ENCODE measurements around the gene MED13L. TPM values are rescaled to one million over a fixed set of nuclear protein-coding genes. Genes with fewer than 3 reads are reported as not detected.
A peak's percentile ranks its signal among the peaks of the same experiment; 100 is the strongest.

Gene MED13L
- total RNA-seq, 2 experiments from 2014 or later = 39.5 to 41.8 TPM

DNA sequence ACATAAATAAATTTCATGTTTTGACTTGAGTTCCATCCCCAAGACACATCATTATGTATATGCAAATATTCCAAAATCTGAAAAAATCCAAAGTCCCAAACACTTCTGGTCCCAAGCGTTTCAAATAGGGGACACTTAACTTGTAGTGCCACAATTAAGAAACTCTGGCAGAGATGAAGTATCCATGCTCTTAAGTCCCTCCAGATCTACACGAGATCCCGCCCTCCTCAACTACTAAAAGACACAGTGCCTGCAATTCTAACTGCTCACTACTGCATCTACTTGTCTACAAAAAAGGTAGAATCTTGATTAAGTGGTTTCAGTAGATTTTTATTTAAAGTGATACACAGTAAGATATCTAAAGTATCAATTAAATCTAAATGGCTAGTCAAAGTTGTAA, 97.0 kb downstream of the MED13L start:
- ATAC-seq = no peak
- H3K9me3 Mint-ChIP-seq = no peaks in the 10 kb centered on the region

DNA sequence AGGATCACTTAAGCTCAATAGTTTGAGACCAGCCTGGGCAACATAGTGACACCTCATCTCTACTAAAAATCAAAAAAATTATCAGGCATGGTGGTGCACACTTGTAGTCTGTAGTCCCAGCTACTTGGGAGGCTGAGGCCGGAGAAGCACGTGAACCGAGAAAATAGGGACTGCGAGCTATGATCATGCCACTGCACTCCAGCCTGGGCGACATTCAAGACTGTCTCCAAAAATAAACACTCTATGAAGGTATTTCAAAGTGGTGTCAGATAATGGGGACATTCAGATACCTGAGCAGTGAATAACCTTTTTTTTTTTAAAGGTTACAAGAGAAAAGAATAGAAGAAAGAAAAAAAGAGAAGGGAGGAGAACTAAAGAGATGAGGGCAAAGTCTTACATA, 98.1 kb downstream of the MED13L start:
- Mint-ChIP-seq H3K27ac (no peak overlapping the region), H3K4me1 (ENCODE audit: low read depth) (peaks cover 61% of the 10 kb centered on the region), H3K36me3 (ENCODE audit: low read depth) (no peaks in the 10 kb centered on the region), H3K4me3 (no peak overlapping the region), H3K9me3 (no peaks in the 10 kb centered on the region), H3K27me3 (no peaks in the 10 kb centered on the region)
- POLR2A ChIA-PET = interaction anchor here (0.5 kb wide), 1 partner anchor 39 kb away, joined by 3 read pairs; no protein-coding TSS in a partner anchor
- CTCF ChIA-PET = interaction anchor here (2.0 kb wide), 1 partner anchor 57 kb away, joined by 8 read pairs; no protein-coding TSS in a partner anchor
- no peak for DNase-seq
- intact Hi-C loops (cut with micrococcal nuclease) = no loop called here
- ATAC-seq = no peak
- TF ChIP-seq, protein P1, sequence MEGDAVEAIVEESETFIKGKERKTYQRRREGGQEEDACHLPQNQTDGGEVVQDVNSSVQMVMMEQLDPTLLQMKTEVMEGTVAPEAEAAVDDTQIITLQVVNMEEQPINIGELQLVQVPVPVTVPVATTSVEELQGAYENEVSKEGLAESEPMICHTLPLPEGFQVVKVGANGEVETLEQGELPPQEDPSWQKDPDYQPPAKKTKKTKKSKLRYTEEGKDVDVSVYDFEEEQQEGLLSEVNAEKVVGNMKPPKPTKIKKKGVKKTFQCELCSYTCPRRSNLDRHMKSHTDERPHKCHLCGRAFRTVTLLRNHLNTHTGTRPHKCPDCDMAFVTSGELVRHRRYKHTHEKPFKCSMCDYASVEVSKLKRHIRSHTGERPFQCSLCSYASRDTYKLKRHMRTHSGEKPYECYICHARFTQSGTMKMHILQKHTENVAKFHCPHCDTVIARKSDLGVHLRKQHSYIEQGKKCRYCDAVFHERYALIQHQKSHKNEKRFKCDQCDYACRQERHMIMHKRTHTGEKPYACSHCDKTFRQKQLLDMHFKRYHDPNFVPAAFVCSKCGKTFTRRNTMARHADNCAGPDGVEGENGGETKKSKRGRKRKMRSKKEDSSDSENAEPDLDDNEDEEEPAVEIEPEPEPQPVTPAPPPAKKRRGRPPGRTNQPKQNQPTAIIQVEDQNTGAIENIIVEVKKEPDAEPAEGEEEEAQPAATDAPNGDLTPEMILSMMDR (IDR thresholded peaks at IDR 0.05) = no peak

More for the DNA sequence above, 97.0 kb downstream of the MED13L start:
- ChIA-PET CTCF (no interaction called here), POLR2A (no interaction called here)
- no peaks in the 10 kb centered on the region for H3K36me3 Mint-ChIP-seq (ENCODE audit: low read depth)
- no peak for DNase-seq
- H3K27ac Mint-ChIP-seq = no peak overlapping the region
- TF ChIP-seq, protein P1 (IDR thresholded peaks at IDR 0.05) = no peak
- peaks cover 62% of the 10 kb centered on the region for H3K4me1 Mint-ChIP-seq (ENCODE audit: low read depth)
- intact Hi-C loops (cut with micrococcal nuclease) = no loop called here
- no peak overlapping the region for H3K4me3 Mint-ChIP-seq
- H3K27me3 Mint-ChIP-seq = no peaks in the 10 kb centered on the region

DNA sequence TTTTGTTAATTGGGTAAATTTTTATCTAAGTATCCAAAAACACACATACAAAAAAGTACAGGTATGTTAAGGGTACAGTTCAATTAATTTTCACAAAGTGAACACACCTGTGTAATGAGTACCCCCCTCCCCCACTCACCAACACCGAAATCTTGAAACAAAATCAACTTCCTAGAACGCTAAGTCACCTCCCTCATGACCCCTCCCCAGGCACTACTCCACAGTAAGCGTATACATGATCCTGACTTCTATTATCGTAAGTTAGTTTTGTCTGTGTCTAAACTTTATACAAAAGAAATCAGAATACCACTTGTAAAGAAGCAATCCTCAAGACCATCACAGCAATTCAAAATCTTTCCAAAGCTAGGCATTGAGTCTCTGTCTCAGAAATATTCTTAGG, 100.5 kb downstream of the MED13L start:
- no peaks in the 10 kb centered on the region for H3K9me3 Mint-ChIP-seq
- ChIA-PET POLR2A (no interaction called here), CTCF (interaction anchor here (0.8 to 1.4 kb wide), 3 partner anchors 18 to 179 kb away, joined by 3 to 8 read pairs (median 4); no protein-coding TSS in a partner anchor)
- ATAC-seq (no peak), DNase-seq (no peak)
- TF ChIP-seq, protein P1 (IDR thresholded peaks at IDR 0.05) = no peak
- no peak overlapping the region for H3K4me3 Mint-ChIP-seq
- peaks cover 62% of the 10 kb centered on the region for H3K4me1 Mint-ChIP-seq (ENCODE audit: low read depth)
- no peaks in the 10 kb centered on the region for H3K36me3 Mint-ChIP-seq (ENCODE audit: low read depth)
- intact Hi-C loops (cut with micrococcal nuclease) = no loop called here
- H3K27ac Mint-ChIP-seq = peak overlapping the region; percentile 7
- H3K27me3 Mint-ChIP-seq = no peaks in the 10 kb centered on the region

DNA sequence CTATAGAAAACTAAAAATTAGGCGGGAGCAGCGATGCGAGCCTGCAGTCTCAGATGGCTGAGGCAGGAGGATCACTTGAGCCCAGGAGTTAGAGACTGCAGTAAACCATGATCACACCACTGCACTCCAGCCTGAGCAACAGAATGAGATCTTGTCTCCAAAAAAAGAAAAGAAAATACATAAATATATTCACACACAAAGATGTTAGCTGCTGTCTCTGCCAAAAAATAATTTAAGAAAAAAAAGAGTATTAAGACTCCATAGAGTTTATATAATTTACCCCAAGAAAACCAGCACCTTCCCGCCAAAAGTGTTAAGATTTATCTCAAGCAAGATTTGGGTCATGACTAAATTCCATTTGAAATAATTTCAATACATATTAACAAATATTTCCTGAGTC, 102.6 kb downstream of the MED13L start:
- H3K4me1 Mint-ChIP-seq (ENCODE audit: low read depth) = peaks cover 62% of the 10 kb centered on the region
- DNase-seq (no peak), ATAC-seq (no peak)
- H3K27me3 Mint-ChIP-seq = no peaks in the 10 kb centered on the region
- ChIA-PET POLR2A (no interaction called here), CTCF (no interaction called here)
- H3K9me3 Mint-ChIP-seq = no peaks in the 10 kb centered on the region
- no peaks in the 10 kb centered on the region for H3K36me3 Mint-ChIP-seq (ENCODE audit: low read depth)
- H3K4me3 Mint-ChIP-seq = no peak overlapping the region
- TF ChIP-seq, protein P1 (IDR thresholded peaks at IDR 0.05) = no peak
- intact Hi-C loops (cut with micrococcal nuclease) = no loop called here
- peak overlapping the region; percentile 33 for H3K27ac Mint-ChIP-seq

DNA sequence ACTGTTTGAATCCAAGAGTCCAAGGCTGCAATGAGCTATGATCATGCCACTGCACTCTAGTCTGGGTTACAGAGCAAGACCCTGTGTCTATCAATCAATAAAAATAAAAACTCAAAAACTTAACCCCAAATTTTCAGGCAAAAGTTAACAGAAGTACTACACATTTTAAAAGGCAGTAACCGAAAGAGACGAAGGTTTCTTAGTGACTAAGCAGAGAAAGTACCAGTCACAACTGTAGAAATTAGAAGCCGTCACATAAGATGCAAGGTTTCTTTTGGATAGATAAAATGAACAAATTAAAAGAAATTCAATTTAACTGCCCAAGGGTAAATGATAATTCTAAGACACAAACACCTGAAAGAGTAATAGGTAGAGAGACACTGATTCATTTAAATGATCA, 103.5 kb downstream of the MED13L start:
- ChIA-PET POLR2A (no interaction called here), CTCF (no interaction called here)
- no peak overlapping the region for H3K4me3 Mint-ChIP-seq
- H3K9me3 Mint-ChIP-seq = no peaks in the 10 kb centered on the region
- intact Hi-C loops (cut with micrococcal nuclease) = no loop called here
- peaks cover under 1% of the 10 kb centered on the region for H3K36me3 Mint-ChIP-seq (ENCODE audit: low read depth)
- DNase-seq (no peak), ATAC-seq (no peak)
- peak overlapping the region; percentile 32 for H3K27ac Mint-ChIP-seq
- H3K27me3 Mint-ChIP-seq = no peaks in the 10 kb centered on the region
- H3K4me1 Mint-ChIP-seq (ENCODE audit: low read depth) = peaks cover 64% of the 10 kb centered on the region
- TF ChIP-seq, protein P1 (IDR thresholded peaks at IDR 0.05) = no peak

Data from activated CD8-positive, alpha-beta T cell treated with anti-CD3 and anti-CD28 coated beads for 36 hours (primary cell).